SK-N-SH (cell line): ENCODE data around the gene KYNU.

Experiments used
- CTCF ChIP-seq: fragments of 200-600 bp; sonication (generic); IDR thresholded peaks from 2 replicates; pipeline ENCODE4 v1.6.1; 2017; ENCODE audit warnings: antibody characterized with exemption, mild to moderate bottlenecking, moderate library complexity
- FOXJ3 ChIP-seq: sonication (generic); formaldehyde crosslinking; IDR thresholded peaks from 2 replicates; pipeline ENCODE4 v1.5.1; 2020; ENCODE audit warnings: mild to moderate bottlenecking, missing genetic modification reagents
- MXI1 ChIP-seq: IDR thresholded peaks from 2 replicates; pipeline ENCODE4 v1.6.1; 2012; ENCODE audit warnings: mild to moderate bottlenecking, low read depth, low read length, improper control_type of control experiment
- REST ChIP-seq: IDR thresholded peaks from 2 replicates; pipeline ENCODE4 v1.6.1; 2012; ENCODE audit warnings: mild to moderate bottlenecking, low read depth, low read length, moderate library complexity
- RXRA ChIP-seq: IDR thresholded peaks from 2 replicates; pipeline ENCODE4 v1.4.0; 2012; ENCODE audit warnings: low read depth, mild to moderate bottlenecking, borderline replicate concordance
- YY1 ChIP-seq: IDR thresholded peaks from 2 replicates; pipeline ENCODE4 v1.4.0; 2012; ENCODE audit warnings: low read depth, mild to moderate bottlenecking
- TF ChIP-seq, protein P1 (sequence below): IDR thresholded peaks from 2 replicates; pipeline ENCODE4 v1.4.0; 2012; ENCODE audit warnings: low read depth

GRCh38 chr2:142993771-142994170 is 116.3 kb downstream of the KYNU start:
- no peak for TF ChIP-seq REST
- TF ChIP-seq, protein P1, sequence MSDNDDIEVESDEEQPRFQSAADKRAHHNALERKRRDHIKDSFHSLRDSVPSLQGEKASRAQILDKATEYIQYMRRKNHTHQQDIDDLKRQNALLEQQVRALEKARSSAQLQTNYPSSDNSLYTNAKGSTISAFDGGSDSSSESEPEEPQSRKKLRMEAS: no peak
- no peak for TF ChIP-seq RXRA
- TF ChIP-seq MXI1: no peak
- TF ChIP-seq CTCF: no peak
- no peak for TF ChIP-seq FOXJ3 (CRISPR knock-in tag)
- TF ChIP-seq YY1: no peak
